B cell (primary cell): ENCODE data around the gene LCN15. TPM values are rescaled to one million over a fixed set of nuclear protein-coding genes. Genes with fewer than 3 reads are reported as not detected.

Source experiments
- ATAC-seq: fragments of 200-7000 bp; cut with Tn5 transposase; one replicate; pipeline ENCODE4 v1.10.0; 2021; ENCODE audit warnings: low read depth, mild to moderate bottlenecking, moderate number of reproducible peaks, moderate library complexity
- CTCF ChIA-PET: fragments of 350-600 bp; sonication (Branson Sonifier 250); formaldehyde crosslinking; loops from one replicate; lab custom pipeline; 2021; ENCODE audit warnings: antibody characterized with exemption, inconsistent platforms; lab: Charles Lee
- POLR2A ChIA-PET: fragments of 350-600 bp; sonication (Branson Sonifier 250); formaldehyde crosslinking; loops from one replicate; lab custom pipeline; 2021; ENCODE audit warnings: antibody characterized with exemption; lab: Charles Lee
- DNase-seq: peaks from one replicate; pipeline ENCODE4 v3.0.0; 2013
- H2AFZ ChIP-seq: 2 replicates; pipeline ENCODE4 v1.6.1; 2012; ENCODE audit warnings: mild to moderate bottlenecking, low read depth, low read length; ENCODE audit not compliant: insufficient read depth, poor library complexity, severe bottlenecking
- H3K27ac ChIP-seq, 2 donors: 1 replicate in 1 of 2; 2 replicates in 1 of 2; pipeline ENCODE4 v1.5.1; 2012 to 2013; ENCODE audit warnings: low read length in 2 of 2, mild to moderate bottlenecking in 2 of 2, moderate library complexity in 1 of 2
- H3K27me3 ChIP-seq, 4 experiments: fragments of 200-600 bp in 1 of 4; sonication (generic) in 1 of 4; replicated peaks in 1 of 4; 1 replicate in 2 of 4; 2 replicates in 2 of 4; pipeline versions ENCODE4 v1.6.1 to v1.7.0; 2013 to 2016; ENCODE audit warnings: low read length in 3 of 4, mild to moderate bottlenecking in 2 of 4, mixed read lengths in 1 of 4, moderate library complexity in 1 of 4; ENCODE audit not compliant: insufficient read depth in 4 of 4, control insufficient read depth in 3 of 4; ENCODE audit errors: control extremely low read depth in 1 of 4
- H3K36me3 ChIP-seq, 2 experiments: replicated peaks in 1 of 2; 1 replicate in 1 of 2; 2 replicates in 1 of 2; pipeline versions ENCODE4 v1.6.1 to v1.7.1; 2013; ENCODE audit warnings: low read length in 1 of 2; ENCODE audit not compliant: insufficient read depth in 2 of 2, control insufficient read depth in 1 of 2; ENCODE audit errors: control extremely low read depth in 1 of 2, extremely low read depth in 1 of 2
- H3K4me1 ChIP-seq, 2 donors: fragments of 200-600 bp in 1 of 2; sonication (generic) in 1 of 2; 1 replicate in 1 of 2; 2 replicates in 1 of 2; pipeline versions ENCODE4 v1.5.1 to v1.6.1; 2013 to 2017; ENCODE audit warnings: low read length in 2 of 2; ENCODE audit not compliant: control insufficient read depth in 2 of 2, insufficient read depth in 2 of 2
- H3K4me2 ChIP-seq: replicated peaks from 2 replicates; pipeline ENCODE3; 2012; ENCODE audit warnings: mild to moderate bottlenecking, low read depth, low read length; ENCODE audit not compliant: poor library complexity, severe bottlenecking
- H3K4me3 ChIP-seq, 5 experiments: fragments of 200-600 bp in 1 of 5; sonication (generic) in 1 of 5; 1 replicate in 3 of 5; 2 replicates in 2 of 5; pipeline versions ENCODE4 v1.5.1 to v1.7.0; 2011 to 2016; ENCODE audit warnings: low read length in 4 of 5, mild to moderate bottlenecking in 4 of 5, low read depth in 2 of 5, control low read depth in 1 of 5, moderate library complexity in 1 of 5; ENCODE audit not compliant: insufficient read depth in 1 of 5; ENCODE audit errors: control extremely low read depth in 1 of 5, extremely low read depth in 1 of 5
- H3K79me2 ChIP-seq: fragments of 200-600 bp; sonication (generic); one replicate; pipeline ENCODE4 v1.6.0; 2016; ENCODE audit warnings: low read length; ENCODE audit not compliant: control insufficient read depth, insufficient read depth
- H3K9ac ChIP-seq: fragments of 200-600 bp; sonication (generic); 2 replicates; pipeline ENCODE4 v1.6.1; 2017; ENCODE audit warnings: mild to moderate bottlenecking, low read length, moderate library complexity
- H3K9me3 ChIP-seq, 3 donors: one replicate each; pipeline versions ENCODE4 v1.6.1 to v1.7.1; 2013; ENCODE audit warnings: low read length in 2 of 3; ENCODE audit not compliant: control insufficient read depth in 2 of 3, insufficient read depth in 1 of 3; ENCODE audit errors: control extremely low read depth in 1 of 3
- H4K20me1 ChIP-seq: 2 replicates; pipeline ENCODE4 v1.6.0; 2012; ENCODE audit warnings: mild to moderate bottlenecking, low read length; ENCODE audit not compliant: insufficient read depth, control insufficient read depth, poor library complexity, severe bottlenecking
- H3K27ac Mint-ChIP-seq: one replicate; pipeline ENCODE4 v1.8.0; 2021; ENCODE audit warnings: mixed read lengths
- H3K27me3 Mint-ChIP-seq: one replicate; pipeline ENCODE4 v1.8.0; 2021; ENCODE audit warnings: mixed read lengths
- H3K4me1 Mint-ChIP-seq: one replicate; pipeline ENCODE4 v1.8.0; 2021; ENCODE audit warnings: mixed read lengths
- H3K4me3 Mint-ChIP-seq: one replicate; pipeline ENCODE4 v1.8.0; 2021; ENCODE audit warnings: mixed read lengths
- H3K9me3 Mint-ChIP-seq: one replicate; pipeline ENCODE4 v1.8.0; 2022; ENCODE audit warnings: mixed read lengths; ENCODE audit not compliant: insufficient read depth
- EZH2 ChIP-seq: IDR thresholded peaks from 2 replicates; pipeline ENCODE4 v1.6.1; 2012; ENCODE audit warnings: borderline replicate concordance, low read depth, mild to moderate bottlenecking, moderate library complexity, low read length; ENCODE audit not compliant: insufficient read depth, poor library complexity, severe bottlenecking
- WGBS: methylation state at CpG from one replicate; pipeline ENCODE4 v1.1.5; 2013; ENCODE audit warnings: missing lambda C conversion rate; ENCODE audit not compliant: insufficient coverage; 5-methylcytosine and 5-hydroxymethylcytosine counted together
- intact Hi-C: fragments of 100-400 bp; cut with micrococcal nuclease; formaldehyde crosslinking; loops from one replicate; pipeline ENCODE4 v1.10.0; 2022
- polyA plus RNA-seq: library from polyadenylated mRNA; depleted of rRNA; stranded (reverse); fragments of >200 nt; gene quantifications from 2 replicates; pipeline ENCODE4 v1.2.3, GENCODE V29; 2012
- total RNA-seq, 2 donors: library from RNA; stranded (reverse); fragments of 120-200 nt in 1 of 2; gene quantifications; 1 replicate in 1 of 2; 2 replicates in 1 of 2; pipeline versions ENCODE4 v1.2.3 to v1.2.4, GENCODE V29; 2013 to 2022
- TF ChIP-seq, protein P1 (sequence below): fragments of 200-600 bp; IDR thresholded peaks from one replicate; pipeline ENCODE4 v1.8.0; 2022; ENCODE audit warnings: antibody characterized with exemption, mild to moderate bottlenecking

Gene LCN15
- total and polyA plus RNA-seq, 2 donors (not counting 1 experiment from before 2014, with no cell fraction given): not detected

GRCh38 chr9:136720251-136720897 lies 43.9 kb downstream of the LCN15 start:
- peaks cover 6% of the 10 kb centered on the region for H3K27me3 Mint-ChIP-seq
- no peak overlapping the region for H3K9ac ChIP-seq
- ATAC-seq (no peak), DNase-seq (no peak)
- CTCF ChIA-PET: no interaction called here
- H3K4me3 ChIP-seq: no peak overlapping the region
- intact Hi-C loops: no loop called here
- no peaks in the 10 kb centered on the region for H3K27me3 ChIP-seq
- POLR2A ChIA-PET: interaction anchor here (0.7 kb wide), 1 partner anchor 70 kb away, joined by 3 read pairs; no protein-coding TSS in a partner anchor
- H3K79me2 ChIP-seq: peaks cover 15% of the 10 kb centered on the region
- H3K9me3 ChIP-seq: no peaks in the 10 kb centered on the region
- peaks cover 30% of the 10 kb centered on the region for H3K4me1 Mint-ChIP-seq
- H3K9me3 Mint-ChIP-seq: no peaks in the 10 kb centered on the region
- H4K20me1 ChIP-seq: peaks cover 52% of the 10 kb centered on the region
- no peak overlapping the region for H3K4me3 Mint-ChIP-seq
- H3K36me3 ChIP-seq: peaks cover 0 to 37% of the 10 kb centered on the region in 2 experiments
- no peak overlapping the region for H3K27ac ChIP-seq
- H3K4me1 ChIP-seq: peaks cover 8 to 27% of the 10 kb centered on the region in 2 donors
- 82% methylated on average over 19 of the region's 20 CpGs for WGBS
- peak overlapping the region; percentile 65 for H3K4me2 ChIP-seq
- TF ChIP-seq EZH2: no peak
- TF ChIP-seq, protein P1, sequence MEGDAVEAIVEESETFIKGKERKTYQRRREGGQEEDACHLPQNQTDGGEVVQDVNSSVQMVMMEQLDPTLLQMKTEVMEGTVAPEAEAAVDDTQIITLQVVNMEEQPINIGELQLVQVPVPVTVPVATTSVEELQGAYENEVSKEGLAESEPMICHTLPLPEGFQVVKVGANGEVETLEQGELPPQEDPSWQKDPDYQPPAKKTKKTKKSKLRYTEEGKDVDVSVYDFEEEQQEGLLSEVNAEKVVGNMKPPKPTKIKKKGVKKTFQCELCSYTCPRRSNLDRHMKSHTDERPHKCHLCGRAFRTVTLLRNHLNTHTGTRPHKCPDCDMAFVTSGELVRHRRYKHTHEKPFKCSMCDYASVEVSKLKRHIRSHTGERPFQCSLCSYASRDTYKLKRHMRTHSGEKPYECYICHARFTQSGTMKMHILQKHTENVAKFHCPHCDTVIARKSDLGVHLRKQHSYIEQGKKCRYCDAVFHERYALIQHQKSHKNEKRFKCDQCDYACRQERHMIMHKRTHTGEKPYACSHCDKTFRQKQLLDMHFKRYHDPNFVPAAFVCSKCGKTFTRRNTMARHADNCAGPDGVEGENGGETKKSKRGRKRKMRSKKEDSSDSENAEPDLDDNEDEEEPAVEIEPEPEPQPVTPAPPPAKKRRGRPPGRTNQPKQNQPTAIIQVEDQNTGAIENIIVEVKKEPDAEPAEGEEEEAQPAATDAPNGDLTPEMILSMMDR: no peak
- no peak overlapping the region for H2AFZ ChIP-seq
- peak overlapping the region; percentile 53 for H3K27ac Mint-ChIP-seq

DNA sequence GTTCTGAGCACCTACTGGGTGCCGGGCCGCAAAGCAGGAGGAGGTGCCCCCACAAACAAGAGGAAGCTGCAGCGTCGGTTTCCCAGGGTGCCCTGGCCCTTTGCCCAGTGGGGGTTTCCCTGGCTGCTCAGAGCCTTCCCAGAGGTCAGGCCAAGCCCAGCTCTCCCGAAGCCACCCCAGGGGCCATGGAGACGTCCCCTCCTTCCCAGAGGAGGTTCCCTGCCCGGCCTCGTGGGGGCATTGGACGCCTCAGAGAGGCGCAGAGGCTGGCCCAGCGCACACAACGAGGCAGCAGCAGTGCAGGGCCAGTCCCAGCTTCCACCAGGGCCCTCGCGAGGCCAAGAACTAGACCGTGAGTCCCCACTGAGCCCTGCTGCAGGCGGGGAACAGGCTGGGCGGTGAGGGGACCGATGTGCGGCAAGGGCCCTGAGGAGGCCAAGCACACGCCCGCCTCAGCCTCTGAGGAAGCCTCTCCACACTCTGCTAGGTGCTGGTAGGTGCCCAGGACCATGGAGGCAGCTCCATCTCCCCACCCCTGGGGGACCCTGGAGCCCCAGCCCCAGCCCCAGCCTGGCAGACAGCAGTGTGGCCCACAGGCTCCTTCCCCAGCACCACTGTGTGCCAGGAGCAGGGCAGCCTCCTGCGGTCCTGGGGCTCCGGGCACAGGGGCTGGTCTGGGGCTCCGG lies 45.0 kb downstream of the LCN15 start:
- H3K79me2 ChIP-seq: peaks cover 12% of the 10 kb centered on the region
- no peak overlapping the region for H3K4me3 ChIP-seq
- ChIA-PET CTCF (interaction anchor here (2.0 kb wide), 1 partner anchor 9 kb away, joined by 8 read pairs; no protein-coding TSS in a partner anchor), POLR2A (interaction anchor here (0.6 to 2.7 kb wide), 3 partner anchors 9 to 431 kb away, joined by 4 to 11 read pairs (median 9); no protein-coding TSS in a partner anchor)
- no peak overlapping the region for H2AFZ ChIP-seq
- no peaks in the 10 kb centered on the region for H3K9me3 Mint-ChIP-seq
- peaks cover 8% of the 10 kb centered on the region for H3K27me3 Mint-ChIP-seq
- DNase-seq (peak; percentile 65), ATAC-seq (peak; percentile 40)
- H3K36me3 ChIP-seq: peaks cover 0 to 28% of the 10 kb centered on the region in 2 experiments
- H3K9ac ChIP-seq: no peak overlapping the region
- TF ChIP-seq EZH2: no peak
- TF ChIP-seq, protein P1: no peak
- H3K4me3 Mint-ChIP-seq: peak overlapping the region; percentile 13
- peaks cover 16 to 36% of the 10 kb centered on the region in 2 donors for H3K4me1 ChIP-seq
- intact Hi-C loops: loop anchor here (10.0 kb wide), 1 partner anchor 55 kb away; the partner anchor contains the start of gene EGFL7
- H3K27me3 ChIP-seq: peaks cover 0 to 5% (median 0%) of the 10 kb centered on the region in 4 experiments
- peaks cover 30% of the 10 kb centered on the region for H3K4me1 Mint-ChIP-seq
- 40% methylated on average over 24 of the region's 24 CpGs for WGBS
- H3K27ac ChIP-seq: peak overlapping the region; percentile 34 to 47
- peak overlapping the region; percentile 65 for H3K4me2 ChIP-seq
- H3K9me3 ChIP-seq: no peaks in the 10 kb centered on the region
- peaks cover 42% of the 10 kb centered on the region for H4K20me1 ChIP-seq
- H3K27ac Mint-ChIP-seq: peak overlapping the region; percentile 37
